Neural progenitor cell (in vitro differentiated cells): ENCODE data around the gene IFFO2.

ENCODE experiments used
- CTCF ChIP-seq: fragments of 200-600 bp; sonication (generic); IDR thresholded peaks from 2 replicates; pipeline ENCODE4 v1.5.1; 2017; ENCODE audit warnings: antibody characterized with exemption, mild to moderate bottlenecking
- EZH2 ChIP-seq: fragments of 200-600 bp; sonication (generic); IDR thresholded peaks from 2 replicates; pipeline ENCODE4 v1.6.1; 2017; ENCODE audit warnings: antibody characterized with exemption, mild to moderate bottlenecking, moderate library complexity
- EZH2phosphoT487 ChIP-seq: fragments of 200-600 bp; sonication (generic); IDR thresholded peaks from 2 replicates; pipeline ENCODE4 v1.6.1; 2017; ENCODE audit warnings: antibody characterized with exemption

GRCh38 chr1:18951818-18952391 lies 4.6 kb downstream of the IFFO2 start:
- TF ChIP-seq CTCF (no peak), EZH2phosphoT487 (no peak), EZH2 (no peak)
